H7 (cell line): Measurements from ENCODE around the gene TMA7. TPM values are rescaled to one million over a fixed set of nuclear protein-coding genes. Genes with fewer than 3 reads are reported as not detected.

Experiments
- DNase-seq: peaks from one replicate; pipeline ENCODE4 v3.0.0; 2012
- H3K27me3 ChIP-seq: 2 replicates; pipeline ENCODE4 v1.6.0; 2011; ENCODE audit warnings: mild to moderate bottlenecking, low read length; ENCODE audit not compliant: control insufficient read depth, insufficient read depth
- H3K36me3 ChIP-seq: replicated peaks from 2 replicates; pipeline ENCODE4 v1.5.1; 2011; ENCODE audit warnings: low read length; ENCODE audit not compliant: control insufficient read depth, insufficient read depth
- H3K4me3 ChIP-seq: 2 replicates; pipeline ENCODE4 v1.5.1; 2011; ENCODE audit warnings: low read depth, mild to moderate bottlenecking, control low read depth, low read length, moderate library complexity; ENCODE audit not compliant: insufficient read depth
- total RNA-seq: library from RNA; depleted of rRNA; stranded (reverse); fragments of >200 nt; shearing (Covaris generic); gene quantifications from 2 replicates; pipeline ENCODE4 v1.2.3, GENCODE V29; 2014; rRNA removed

Gene TMA7
- total RNA-seq, 1 experiment from 2014 or later = 222 TPM

GRCh38 chr3:48493203-48493501 is 53.1 kb downstream of the TMA7 start:
- Histone ChIP-seq H3K4me3 (no peak overlapping the region), H3K36me3 (no peaks in the 10 kb centered on the region; the same call in 1 of the 2 replicates), H3K27me3 (no peaks in the 10 kb centered on the region)
- no peak for DNase-seq

Other genes starting within 250 kb of the TMA7 start
- gene CAMP, start 216.8 kb upstream of the TMA7 start, total RNA-seq = not detected in 2 replicates
- gene ZNF589, start 199.2 kb upstream of the TMA7 start, total RNA-seq = 42.6 and 47.4 TPM in 2 replicates
- gene NME6, start 138.9 kb upstream of the TMA7 start, total RNA-seq = 24.2 and 29.7 TPM in 2 replicates
- gene SPINK8, start 106.6 kb upstream of the TMA7 start, total RNA-seq = not detected in 2 replicates
- gene FBXW12, start 68.0 kb upstream of the TMA7 start, total RNA-seq = 0.07 and 0.67 TPM in 2 replicates
- gene PLXNB1, start 10.2 kb upstream of the TMA7 start, total RNA-seq = 46.5 and 65.7 TPM in 2 replicates
- 51.4 and 59.1 TPM in 2 replicates for gene CCDC51, start 138 bp upstream of the TMA7 start, total RNA-seq
- 13.4 and 18.5 TPM in 2 replicates for gene ATRIP, start 6.5 kb downstream of the TMA7 start, total RNA-seq
- 195 and 200 TPM in 2 replicates for gene SHISA5, start 63.9 kb downstream of the TMA7 start, total RNA-seq
- 11.4 and 22.0 TPM in 2 replicates for gene PFKFB4, start 116.5 kb downstream of the TMA7 start, total RNA-seq
- gene UCN2, start 123.5 kb downstream of the TMA7 start, total RNA-seq = 0.15 and 0.69 TPM in 2 replicates
- gene COL7A1, start 155.1 kb downstream of the TMA7 start, total RNA-seq = 19.4 and 29.4 TPM in 2 replicates
- 492 and 610 TPM in 2 replicates for gene UQCRC1, start 169.4 kb downstream of the TMA7 start, total RNA-seq
- gene TMEM89, start 181.5 kb downstream of the TMA7 start, total RNA-seq = 0.78 TPM in 1 of 2 replicates, not detected in the other
- 70.5 and 76.0 TPM in 2 replicates for gene SLC26A6, start 195.2 kb downstream of the TMA7 start, total RNA-seq
- 14.3 and 18.7 TPM in 2 replicates for gene CELSR3, start 222.6 kb downstream of the TMA7 start, total RNA-seq
- gene NCKIPSD, start 245.7 kb downstream of the TMA7 start, total RNA-seq = 43.8 and 48.8 TPM in 2 replicates